ENCODE data around the gene ACACA. TPM values are rescaled to one million over a fixed set of nuclear protein-coding genes. Genes with fewer than 3 reads are reported as not detected.
A peak's percentile ranks its signal among the peaks of the same experiment; 100 is the strongest.

Gene ACACA
- polyA plus RNA-seq, 3 donors = 40.2 to 47.6 (median 43.4) TPM

DNA sequence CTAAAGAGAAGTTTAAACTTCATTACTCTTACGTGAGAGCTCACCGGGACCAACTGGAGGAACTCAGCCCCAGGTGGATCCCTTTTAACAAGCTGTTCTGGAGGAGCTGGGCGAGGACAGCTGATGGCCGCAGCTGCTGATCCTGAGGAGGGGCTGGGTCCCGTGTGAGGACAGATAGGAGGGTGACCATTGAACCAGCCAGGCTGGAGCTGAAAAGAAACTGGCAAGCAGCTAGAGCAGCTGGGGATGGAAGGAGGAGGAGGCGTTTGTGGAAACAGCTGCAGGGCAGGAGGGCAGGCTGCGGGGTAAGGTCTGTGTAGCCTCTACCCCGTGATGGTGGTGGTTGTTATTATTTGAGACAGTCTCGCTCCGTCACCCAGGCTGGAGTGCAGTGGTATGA is 338.4 kb downstream of the ACACA start:
- no peak for DNase-seq

DNA sequence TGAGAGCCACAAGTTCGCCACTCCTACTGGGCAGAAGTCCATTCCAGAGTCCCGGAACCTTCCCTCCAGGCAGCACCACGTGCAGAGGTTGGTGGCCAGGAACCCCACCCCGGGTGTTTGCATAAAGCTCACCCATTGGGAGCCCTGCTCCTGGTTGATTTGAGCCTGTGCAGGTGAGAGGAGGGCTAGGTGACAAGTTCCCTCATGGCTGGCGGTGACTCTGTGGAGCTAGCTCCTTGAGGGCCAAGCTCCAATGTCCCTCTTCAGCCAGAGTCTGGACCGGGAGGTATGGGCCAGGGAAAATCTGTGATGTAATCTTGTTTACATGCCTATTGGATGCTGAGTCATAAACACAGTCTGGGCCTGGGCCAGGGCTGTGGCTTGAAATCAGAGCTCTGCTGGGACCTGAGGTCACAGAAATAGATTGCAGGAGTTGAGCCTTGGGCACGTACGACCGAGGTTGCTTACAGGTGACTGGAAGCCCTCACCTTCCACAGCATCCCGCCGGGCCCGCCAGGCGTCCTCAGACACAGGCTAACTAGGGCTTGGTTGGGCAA is 339.0 kb downstream of the ACACA start:
- DNase-seq = no peak

GRCh38 chr17:37066322-37067255 is 340.0 kb downstream of the ACACA start:
- DNase-seq = no peak

GRCh38 chr17:37065486-37066321 is 340.9 kb downstream of the ACACA start:
- no peak for DNase-seq

GRCh38 chr17:37064956-37065355 is 341.7 kb downstream of the ACACA start:
- no peak for DNase-seq

DNA sequence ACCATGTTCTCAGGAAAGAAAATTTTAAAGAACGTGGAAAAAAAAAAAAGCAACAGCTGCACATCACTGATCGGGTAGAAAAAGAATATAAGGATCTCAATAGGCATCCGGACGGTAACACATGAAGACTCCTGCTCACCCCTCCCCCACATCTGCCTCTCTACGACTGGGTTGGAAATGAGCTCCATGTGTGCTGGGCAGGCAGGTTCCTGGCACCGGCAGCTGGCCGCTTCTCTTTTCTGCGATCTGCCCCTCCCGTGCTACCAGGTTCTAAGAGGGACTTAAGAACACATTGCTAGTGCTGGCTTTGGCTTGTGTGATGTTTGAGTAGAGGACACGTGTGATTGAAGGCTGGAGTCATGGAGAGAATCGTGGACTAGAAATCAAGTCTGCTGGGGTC is 342.4 kb downstream of the ACACA start:
- no peak for DNase-seq

- DNase-seq = no peak
These were observed 344.6 kb downstream of the ACACA start for GRCh38 chr17:37062021-37062420.

GRCh38 chr17:37060928-37061327 is 345.7 kb downstream of the ACACA start:
- DNase-seq = no peak

DNA sequence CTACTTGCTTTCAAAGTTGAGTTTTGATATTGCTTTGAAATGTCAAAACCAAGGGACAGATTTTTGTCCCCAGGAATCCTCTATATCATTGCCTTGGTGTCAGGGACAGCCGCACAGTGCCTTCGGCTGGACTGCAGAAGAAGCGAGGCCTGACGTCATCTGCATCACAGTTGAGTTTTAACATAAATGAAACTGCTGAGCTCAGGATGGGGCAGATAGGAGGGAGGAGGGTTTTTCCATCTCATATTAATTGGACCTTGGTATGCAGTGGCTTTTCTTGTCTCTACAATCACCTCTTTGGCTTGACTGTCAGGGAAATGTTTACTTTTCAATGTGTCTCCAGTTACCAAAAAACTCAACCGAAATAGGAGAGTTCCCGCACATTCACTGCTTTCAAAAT is 346.5 kb downstream of the ACACA start:
- no peak for DNase-seq

DNA sequence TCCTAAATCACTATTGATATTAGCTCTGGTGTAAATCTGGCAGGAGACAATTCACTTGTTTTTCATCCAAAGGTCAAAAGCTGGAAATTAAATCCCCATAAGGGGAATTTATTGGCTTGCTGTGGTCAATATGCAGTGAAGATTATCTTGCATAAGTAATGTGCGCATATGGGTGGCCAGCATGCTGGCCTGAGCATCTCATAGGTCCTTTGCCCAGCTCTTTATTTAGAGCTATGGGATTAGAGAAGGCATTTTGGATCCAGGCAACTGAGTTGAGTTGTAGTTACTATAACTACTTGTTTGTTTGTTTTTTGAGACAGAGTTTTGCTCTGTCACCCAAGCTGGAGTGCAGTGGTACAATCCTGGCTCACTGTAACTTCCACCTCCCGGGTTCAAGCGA is 347.1 kb downstream of the ACACA start:
- DNase-seq = no peak

GRCh38 chr17:37056622-37057021 is 350.0 kb downstream of the ACACA start:
- no peak for DNase-seq

DNA sequence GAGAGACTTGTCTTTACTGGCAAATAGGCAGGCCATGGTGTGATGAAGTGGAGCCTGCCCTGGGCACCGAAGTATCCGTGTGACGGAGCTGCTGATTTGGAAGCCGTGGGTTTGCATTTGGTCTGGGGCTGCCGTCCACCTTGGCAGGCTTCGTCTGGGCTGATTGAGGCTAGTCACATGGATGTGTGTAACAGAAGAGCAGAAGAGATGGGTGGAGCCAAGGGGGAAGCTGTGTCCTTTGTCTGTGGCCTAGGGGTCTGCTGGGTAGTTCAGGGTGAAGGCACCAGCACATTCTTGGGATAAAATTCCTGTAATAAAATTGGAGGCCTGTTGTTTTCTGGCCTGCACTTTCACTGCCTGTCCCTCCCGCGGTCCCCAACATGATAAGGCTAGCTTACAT is 351.7 kb downstream of the ACACA start:
- no peak for DNase-seq

- DNase-seq = no peak
These were observed 354.2 kb downstream of the ACACA start for GRCh38 chr17:37052450-37052849.

- no peak for DNase-seq
These were observed 354.8 kb downstream of the ACACA start for GRCh38 chr17:37051833-37052232.

DNA sequence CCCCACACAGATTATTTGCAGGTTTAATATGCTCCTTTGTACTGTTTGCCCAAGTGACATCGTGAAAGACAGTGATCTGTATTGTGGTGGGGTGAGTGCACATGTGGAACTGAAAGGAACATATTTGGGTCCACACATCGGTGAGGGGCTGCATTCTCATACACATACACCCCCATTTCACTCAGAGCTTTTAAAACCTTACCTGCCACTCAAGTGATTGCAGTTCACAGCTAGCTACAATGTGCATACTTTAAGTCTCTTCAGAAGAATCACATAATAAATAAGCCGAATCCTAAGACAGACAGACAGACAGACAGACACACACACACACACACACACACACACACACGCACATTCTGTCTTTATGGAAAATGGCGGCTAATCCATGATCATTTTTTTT is 355.3 kb downstream of the ACACA start:
- DNase-seq = no peak

GRCh38 chr17:37050920-37051319 is 355.7 kb downstream of the ACACA start:
- no peak for DNase-seq

GRCh38 chr17:37048811-37049210 is 357.8 kb downstream of the ACACA start:
- no peak for DNase-seq

DNA sequence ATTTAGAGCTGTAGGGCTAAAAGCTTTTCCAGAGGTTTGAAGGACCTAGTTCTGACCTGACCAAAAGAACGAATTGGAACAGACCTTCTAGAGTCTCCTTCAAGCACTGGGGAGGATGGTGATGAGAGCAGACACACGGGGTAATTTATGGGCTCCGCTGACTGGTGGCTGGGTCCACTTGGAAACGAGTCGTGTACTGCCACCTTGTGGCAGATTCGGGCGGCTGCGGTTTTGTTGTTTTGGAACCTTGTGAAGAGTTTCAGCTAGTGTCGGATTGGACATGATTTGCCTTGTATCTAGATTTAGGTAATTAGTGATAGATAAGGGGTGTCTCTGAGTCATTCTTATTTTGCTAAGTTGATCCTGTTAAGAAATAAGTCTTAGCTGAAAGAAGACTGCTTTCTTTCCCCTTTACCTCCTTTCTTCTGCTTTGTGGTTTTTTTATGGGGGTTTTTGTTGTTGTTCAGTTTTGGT is 359.0 kb downstream of the ACACA start:
- DNase-seq = peak; percentile 86

DNA sequence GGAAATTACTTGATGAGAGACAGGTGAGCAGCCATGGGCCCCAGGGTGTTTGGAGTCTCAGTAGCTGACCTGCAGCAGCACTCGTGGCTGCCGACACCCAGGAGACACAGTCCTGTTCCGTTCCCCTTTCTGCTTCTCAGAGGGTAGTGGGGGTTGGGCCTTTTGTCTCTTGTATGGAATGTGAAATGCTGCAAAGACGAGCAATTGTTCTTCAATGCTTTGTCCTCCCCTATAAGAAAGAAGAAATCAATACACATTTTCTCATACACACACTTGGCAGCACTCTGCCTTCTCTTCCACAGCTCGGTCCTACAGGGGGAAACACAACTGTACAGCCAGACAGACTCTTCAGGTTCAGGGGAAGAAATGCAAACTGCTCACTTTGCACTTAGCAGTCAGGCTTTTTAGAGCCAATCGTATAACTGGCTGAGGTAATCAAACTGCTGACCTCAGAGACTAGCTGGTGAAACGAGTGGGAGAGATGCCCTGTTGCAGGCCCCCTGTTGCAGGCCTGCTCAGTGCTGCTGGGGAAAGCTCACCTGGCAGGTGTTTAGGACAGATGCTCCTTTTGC is 361.2 kb downstream of the ACACA start:
- DNase-seq = no peak

DNA sequence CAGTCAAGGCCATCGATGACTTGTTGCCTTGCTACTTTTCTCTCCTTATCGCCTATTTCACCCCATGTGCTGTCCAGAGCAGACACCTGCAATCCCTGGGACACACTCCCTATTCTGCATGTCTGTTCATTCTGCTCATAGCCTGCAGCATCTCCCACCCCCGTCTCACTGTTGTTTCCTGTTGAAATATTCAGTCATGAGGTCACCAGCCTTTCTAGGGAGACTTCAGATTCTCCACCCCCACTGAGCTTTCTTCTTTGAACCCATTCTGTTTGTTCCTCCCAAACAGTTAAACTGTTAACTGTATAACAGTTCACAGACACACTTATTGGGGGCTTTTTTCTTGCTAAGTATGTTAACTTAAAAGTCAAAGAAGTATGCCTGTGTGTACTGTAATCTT is 363.4 kb downstream of the ACACA start:
- DNase-seq = no peak

DNA sequence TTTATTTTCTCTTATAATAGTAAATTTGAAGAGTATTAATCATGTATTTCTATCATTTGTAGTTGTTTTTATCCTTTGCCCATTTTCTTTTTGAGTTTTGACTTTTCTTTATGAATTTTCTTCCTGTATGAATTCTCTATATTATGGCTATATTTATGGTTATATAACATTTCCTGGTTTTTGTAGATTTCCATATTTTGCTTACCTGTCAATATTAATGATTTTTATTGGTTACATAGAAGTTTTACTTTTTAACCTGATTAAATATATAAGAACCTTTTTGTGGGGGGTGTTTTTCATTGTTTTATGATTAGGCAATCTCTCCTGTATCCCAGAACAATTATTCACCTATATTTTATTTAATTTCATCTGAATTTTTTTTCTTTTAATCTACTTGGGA is 364.7 kb downstream of the ACACA start:
- no peak for DNase-seq

DNA sequence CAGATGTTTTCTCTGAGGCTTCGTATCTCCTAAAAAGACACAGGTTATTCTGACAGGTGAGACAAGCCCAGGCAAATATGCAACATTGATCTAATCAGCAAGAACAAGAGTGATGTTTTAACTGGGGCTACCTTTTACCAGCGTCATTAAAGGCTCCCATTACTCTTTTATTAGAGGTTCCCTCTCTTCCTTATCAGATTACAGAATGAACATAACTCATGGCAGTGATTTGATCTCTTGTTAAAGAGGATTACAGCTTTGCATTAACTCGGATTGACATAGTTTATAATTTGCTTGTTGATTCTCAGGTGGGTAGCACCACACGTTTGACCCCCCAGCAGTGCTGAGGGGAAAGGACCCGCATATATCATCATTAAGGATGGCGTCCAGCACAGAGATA is 367.4 kb downstream of the ACACA start:
- DNase-seq = no peak
